LHCN-M2 (cell line): Measurements from ENCODE around the gene HSDL1. TPM values are rescaled to one million over a fixed set of nuclear protein-coding genes. Genes with fewer than 3 reads are reported as not detected.

Source experiments
- DNase-seq: peaks from one replicate; pipeline ENCODE4 v3.0.0-alpha.2; 2012; ENCODE audit warnings: low read depth
- total RNA-seq: library from RNA; depleted of rRNA; stranded (reverse); fragments of >200 nt; gene quantifications from 2 replicates; pipeline ENCODE4 v1.2.3, GENCODE V29; 2014

Gene HSDL1
- total RNA-seq, 1 experiment from 2014 or later = 34.4 TPM

DNA sequence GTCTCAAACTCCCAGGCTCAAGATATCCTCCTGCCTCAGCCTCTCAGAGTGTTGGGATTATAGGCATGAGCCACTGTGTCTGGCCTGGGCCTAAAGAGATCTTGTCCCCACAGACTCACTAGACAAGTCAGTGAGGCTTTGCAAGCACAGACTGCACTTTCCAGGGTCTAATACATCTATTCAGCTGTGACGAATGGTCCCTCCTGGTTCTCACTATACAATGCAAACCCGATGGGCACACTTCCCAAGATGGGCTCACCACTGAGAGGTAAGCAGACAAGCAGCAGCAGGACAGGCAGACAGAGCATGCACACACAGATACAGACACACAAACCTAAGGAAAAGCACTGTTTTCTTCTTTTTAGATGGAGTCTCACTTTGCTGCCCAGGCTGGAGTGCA lies 37.1 kb downstream of the HSDL1 start:
- no peak for DNase-seq

DNA sequence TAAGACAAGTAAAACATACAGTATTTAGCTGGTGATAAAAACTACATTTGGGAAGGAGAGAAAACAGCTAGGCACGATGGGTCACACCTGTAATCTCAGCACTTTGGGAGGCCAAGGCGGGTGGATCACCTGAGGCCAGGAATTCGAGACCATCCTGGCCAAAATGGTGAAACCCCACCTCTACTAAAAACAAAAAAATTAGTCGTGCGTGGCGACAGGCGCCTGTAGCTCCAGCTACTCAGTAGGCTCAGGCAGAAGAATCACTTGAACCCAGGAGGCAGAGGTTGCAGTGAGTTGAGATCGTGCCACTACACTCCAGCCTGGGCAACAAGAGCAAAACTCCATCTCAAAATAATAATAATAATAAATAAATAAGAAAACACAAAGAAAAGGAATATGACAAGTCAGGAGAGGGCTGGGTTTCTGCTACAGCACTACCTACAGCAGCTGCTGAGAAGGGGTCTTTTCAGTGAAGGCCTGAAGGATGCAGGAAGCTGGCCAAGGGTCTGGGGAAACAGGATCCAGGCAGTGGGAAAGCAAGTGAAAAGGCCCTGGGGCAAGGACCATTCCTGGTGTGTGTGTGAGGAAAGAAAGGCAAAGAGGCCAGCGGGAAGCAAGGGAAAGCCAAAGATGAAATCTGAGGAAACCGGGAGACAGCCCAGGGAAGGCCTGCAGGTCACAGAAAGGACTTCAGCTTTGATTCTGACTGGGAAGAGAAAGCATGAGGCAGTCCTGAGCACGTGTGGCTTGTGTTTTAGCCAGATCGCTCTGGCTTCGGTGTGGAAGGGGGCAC lies 38.8 kb downstream of the HSDL1 start:
- no peak for DNase-seq

DNA sequence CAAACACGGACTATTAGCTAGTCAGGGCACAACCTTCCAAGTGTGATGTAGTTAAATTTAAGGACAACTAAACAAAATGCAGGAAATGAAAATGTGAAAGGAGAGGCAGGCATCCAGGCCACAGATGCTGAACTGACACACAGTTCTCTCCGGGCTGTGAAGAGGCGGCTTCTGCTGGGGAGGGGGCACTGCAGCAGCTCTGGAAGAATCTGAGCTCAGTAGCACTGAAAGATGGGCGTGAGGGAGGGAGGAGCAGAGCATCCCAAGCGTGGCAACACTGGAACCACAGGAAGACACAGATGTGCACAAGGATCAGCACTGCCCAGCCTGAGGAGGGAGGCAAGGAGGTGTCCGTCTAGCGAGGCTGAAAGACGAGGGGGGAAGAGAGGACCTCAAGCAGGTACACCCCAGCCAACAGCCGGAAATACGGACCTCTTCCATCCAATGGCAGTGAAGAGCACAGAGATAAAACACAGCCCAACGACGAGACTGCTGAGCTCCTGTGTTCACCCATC lies 39.6 kb downstream of the HSDL1 start:
- DNase-seq = no peak

DNA sequence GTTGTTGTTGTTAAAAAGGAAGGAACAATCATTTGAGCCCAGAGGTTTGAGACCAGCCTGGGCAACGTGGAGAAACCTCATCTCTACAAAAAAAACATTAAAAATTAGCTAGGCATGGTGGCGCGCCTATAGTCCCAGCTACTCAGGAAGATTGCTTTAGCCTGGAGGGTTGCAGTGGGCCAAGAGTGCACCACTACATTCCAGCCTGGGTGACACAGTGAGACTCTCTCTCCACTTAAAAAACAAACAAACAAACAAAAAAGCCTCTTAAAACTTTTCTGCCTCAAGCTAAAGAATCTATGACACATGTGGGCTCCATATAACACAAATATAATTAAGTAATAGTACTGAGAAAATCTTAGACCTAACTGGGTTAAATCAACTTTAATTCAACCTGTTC lies 40.7 kb downstream of the HSDL1 start:
- no peak for DNase-seq

DNA sequence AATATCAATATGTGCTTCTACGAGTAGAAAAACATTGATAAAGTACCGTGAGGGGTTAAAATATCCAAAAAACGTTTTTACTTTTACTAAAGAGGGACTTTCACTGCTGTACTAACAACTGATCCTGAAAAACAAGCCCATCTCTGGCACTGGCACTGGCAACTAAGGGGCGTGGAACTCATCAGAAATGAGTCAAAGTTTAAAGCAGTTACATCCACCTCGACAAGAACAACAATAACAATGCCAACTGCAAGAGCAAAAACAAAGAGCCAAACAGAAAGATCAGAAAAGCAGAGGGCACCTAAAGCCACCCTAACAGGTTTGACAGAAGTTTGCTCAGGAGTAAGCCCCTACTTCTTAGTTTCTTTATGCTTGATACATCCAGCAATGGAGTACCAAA lies 41.3 kb downstream of the HSDL1 start:
- peak; percentile 25 for DNase-seq

DNA sequence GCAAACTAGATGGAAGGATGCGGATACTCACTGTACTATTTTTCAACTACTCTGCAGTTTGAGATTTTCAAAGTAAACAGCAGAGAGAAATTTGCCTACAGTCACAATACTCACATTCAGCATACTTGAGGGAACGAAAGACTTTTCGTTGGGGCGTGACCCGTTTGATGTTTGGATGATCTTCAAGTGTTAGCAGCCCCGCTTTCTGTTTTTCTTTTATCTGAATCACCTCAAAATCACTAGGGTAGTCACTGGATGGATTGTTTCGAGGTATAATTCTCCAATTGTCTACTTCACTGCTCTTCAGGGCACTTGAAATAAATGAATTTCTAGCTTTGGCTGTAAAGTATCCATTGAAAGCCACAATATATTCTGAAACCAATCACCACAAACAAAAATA lies 46.0 kb downstream of the HSDL1 start:
- DNase-seq = no peak

DNA sequence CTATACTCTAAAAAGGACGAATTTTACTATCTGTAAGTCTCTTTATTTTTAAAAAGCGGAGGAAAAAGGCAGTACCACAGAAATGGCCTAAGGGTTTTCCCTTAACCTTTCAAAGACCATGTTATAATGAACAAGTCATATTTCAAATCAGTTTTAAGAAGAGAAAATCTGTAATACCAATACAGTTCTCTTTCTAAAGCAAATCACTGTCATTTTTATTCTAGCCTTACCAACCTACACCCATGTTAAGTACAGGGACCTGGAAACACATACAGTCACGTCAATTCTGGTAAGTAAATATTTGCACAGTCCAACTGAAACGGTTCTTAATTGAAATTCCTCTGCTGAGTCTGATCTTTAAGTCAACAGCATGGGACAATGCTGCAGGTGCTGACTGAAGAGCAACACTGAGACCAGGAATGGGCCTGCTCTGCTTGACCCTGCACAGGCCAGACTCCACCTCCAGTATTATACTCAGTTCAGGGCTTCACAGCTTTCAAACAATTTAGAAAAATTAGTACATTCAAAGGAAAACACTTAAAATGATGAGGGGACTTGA lies 48.5 kb downstream of the HSDL1 start:
- DNase-seq = no peak

DNA sequence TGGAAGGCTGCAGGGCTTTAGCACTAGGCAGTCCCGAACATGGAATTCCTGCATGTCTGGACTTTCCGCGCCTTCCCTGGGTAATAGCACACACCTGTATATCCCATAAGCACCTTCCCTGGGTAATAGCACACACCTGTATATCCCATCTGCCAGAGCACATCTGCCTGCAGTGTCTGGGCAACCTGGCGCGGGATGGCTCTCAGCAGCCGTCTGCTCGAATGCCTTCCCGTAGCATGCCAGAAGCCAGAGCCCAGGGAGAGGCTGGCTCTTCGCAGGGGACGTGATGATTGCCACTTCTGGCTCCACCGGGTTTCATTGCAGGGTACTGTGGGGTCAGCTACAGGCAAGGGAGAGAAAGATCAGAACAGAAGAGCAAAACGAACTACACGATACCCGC lies 49.5 kb downstream of the HSDL1 start:
- no peak for DNase-seq

DNA sequence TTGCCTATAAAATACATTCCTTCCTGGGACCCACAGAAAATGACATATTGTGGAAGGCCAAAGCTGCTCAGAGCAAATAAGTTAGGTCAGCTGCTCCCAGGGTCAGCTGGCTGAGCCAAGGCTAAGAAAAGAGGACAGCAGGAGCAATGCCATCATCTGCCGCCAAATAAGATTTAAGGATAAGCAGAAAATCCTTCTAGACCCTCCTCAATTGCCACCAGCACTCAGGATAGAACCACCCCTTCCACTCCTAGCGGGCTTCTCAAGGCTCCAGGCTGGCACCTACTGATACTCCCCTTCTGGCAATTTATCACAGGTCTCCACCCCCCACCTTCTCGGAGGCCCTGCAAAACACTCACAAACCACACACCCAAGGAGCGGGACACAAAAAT lies 51.1 kb downstream of the HSDL1 start:
- DNase-seq = no peak

DNA sequence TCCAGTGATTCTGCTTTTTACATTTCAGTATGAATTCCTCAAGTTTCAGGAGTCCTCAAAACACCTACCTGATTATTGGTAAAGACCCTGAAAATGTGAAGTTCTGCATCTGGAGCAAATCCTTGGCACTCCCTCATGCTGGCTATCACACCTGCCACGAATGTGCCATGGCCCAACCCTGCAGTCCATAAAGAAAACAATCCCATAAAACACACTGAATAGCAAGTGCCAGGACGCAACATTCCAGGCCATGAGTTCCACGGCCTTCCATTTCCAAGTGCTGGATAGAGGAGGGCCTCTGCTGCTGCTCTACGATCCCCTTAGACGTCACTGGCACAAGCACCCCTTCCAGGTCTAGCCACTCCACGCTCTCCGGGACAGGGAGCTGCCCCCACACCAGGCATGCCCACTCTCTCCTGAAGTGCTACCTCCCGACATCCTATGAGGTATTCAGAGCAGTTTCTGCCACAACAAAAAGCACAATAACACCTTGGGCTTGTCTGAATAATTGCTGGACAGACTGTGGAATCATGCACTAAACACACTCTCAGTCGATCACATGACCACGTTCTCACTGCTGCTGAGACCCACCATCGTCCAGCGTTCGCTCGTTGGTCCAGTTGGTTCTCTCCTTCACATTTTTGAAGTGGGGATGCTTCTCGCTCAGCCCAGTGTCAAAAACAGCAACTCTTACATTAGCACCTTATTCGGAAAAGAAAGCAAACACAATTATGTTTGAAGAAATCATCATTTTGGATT lies 51.7 kb downstream of the HSDL1 start:
- no peak for DNase-seq

DNA sequence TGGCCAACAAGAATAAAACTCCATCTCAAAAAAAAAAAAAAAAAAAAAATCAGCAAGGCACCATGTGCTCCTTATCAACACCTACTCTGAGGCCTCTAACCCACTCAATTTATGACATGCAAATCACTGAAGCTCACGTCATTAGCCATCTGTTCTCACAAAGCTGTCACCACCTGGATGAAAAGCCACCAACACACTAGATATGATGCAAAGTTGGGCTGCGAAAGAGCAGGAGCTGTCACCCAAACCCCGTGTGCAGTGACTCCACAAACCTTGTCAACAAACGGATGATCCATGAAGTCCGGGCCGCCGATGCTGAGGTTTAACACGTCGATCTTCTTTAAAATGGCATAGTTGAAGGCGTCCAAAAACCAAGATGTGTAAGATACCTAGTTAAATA lies 53.5 kb downstream of the HSDL1 start:
- no peak for DNase-seq

DNA sequence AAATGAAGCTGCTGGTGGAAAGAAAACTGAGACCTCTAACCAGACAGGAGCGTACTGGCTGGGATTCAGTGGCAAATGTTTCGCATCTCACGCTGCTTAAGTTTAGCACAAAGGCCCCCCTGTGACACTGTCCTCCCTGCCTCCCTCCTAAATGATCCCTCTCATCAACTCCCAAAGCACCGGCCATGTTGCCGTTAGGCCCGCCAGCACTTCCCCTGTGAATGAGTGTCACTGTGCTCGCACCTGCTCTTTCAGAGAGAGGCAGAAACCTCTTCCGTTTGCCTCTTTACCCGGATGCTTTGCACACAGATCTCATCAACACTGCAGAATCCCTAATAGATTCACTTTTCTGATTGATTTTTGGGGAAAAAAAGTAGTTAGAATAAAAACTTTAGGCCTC lies 54.8 kb downstream of the HSDL1 start:
- no peak for DNase-seq

DNA sequence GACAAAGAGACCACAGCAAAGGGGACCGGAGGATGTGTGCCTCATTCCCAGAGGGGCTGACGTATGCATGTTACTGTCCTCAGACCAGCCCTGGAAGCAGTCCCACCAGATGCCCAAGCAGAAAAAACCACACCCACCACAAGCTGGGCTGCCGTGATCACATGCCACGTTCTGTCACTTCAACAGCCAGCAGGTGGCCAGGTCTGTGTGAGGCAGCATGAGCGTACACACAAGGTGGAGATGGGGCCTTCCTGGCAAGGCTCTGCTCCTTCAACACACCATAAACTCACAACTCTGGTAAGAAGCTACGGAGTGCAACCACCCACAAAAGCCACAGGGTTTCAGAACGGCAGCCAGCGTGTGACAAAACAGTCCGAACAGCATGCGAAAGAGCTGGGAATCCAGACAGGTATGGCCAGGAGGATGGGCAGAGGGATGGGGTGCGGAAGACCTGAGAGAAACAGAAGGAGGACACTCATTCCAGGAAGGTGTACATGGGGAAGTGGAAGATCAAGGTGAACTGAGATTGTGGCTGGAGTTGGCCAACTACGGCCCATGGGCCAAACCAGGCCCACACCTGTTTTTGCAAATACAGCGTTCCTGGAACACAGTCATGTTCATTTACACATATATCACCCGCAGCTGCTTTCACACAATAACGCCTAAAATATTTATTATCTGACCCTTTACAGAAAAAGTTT lies 56.1 kb downstream of the HSDL1 start:
- no peak for DNase-seq

DNA sequence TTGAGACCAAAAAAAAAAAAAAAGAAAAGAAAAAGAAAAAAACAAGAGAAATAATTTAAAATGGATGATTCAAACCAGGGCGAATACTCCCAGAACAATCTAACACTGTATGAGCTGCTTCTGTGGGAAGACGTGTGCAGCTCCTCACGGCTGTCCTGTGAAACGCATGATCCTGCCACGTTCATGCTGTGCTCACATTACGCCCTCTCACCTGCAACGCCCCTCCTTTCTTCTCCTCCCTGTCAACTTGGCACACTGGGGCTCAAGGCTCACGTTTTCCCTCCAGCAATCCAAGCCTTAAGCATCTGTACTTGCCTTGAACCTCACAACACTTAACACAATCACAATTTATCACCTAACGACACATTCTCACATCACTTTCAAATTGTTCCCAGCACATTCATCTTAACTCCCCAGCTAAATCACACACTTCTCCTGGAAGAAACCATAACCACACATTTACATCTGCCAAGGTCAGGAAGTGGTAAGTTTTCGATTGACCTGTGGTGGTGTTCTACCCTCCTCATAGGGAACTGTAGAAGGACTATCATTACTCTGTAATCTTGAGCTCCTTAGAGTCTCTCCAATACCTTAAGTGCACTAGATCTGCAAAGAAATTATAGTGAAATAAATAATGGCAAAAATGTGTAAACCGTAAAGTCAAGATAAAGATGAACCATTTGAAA lies 57.4 kb downstream of the HSDL1 start:
- DNase-seq = no peak

DNA sequence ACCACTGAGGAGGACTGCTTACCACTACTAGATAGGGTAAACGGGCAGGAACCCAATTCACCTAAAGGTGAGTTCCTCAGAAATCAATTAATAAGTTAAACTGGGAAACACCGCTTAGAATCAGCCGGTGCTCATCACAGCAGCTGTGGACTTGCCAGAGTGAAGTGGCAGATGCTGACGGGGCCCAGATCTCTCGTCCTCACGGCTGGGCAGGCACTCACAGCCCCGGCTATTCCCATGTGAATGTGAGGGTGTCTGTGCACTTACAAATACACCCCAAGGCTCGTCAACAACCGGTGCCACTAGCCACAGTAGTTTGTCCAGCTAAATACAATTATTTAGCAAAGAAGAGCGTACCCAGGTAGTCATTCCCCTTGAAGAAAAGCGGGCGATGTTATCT lies 58.0 kb downstream of the HSDL1 start:
- no peak for DNase-seq

DNA sequence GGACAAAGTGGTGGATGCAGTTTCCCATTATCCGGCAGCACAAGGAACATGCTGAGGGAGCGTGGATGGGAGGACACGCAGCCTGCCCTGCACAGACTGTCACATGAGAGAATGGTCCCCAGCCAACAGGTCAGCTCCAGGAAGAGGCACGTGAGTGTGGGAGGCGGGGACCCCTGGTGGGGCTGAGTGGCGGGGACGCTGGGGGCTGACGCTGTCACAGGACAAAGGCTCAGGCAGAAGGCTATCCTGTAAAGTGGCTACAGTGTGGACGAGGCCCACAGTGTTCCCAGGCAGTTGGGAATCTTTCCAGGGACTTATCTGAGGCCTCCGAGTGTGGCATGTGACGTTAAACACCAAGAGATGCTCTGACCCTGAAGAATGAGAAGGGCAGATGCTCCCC lies 58.6 kb downstream of the HSDL1 start:
- no peak for DNase-seq

DNA sequence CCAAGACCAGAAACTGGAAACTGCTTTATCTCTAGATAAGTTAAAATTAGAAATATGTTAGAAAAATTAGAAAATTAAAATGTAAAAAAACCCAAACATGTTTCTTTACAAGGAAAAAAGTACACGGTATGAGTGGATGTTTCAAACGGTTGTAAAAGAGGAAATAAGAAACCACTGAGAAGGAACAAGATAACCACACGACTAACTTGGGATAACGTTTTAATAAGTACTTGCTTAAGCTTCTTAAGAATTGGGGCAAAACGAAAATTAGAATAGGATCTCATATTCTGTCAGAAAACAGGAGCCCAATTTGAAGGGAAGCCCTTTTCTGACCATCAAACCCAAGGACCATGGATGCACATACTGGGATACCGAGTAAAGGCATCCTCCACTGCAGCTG lies 59.2 kb downstream of the HSDL1 start:
- DNase-seq = no peak

DNA sequence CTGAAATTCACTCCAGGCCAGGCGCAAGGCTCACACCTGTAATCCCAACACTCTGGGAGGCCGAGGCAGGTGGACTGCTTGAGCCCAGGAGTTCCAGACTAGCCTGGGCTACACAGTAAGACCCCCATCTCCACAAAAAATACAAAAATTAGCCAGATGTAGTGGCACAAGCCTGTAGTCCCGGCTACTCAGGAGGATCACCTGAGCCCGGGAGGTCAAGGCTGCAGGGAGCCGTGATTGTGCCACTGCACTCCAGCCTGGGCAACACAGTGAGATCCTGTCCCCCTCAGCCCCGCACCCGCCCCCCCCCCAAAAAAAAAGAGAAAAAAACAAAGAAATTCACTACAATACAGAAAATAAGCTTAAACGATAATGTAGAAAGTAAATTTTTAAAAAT lies 59.7 kb downstream of the HSDL1 start:
- no peak for DNase-seq

DNA sequence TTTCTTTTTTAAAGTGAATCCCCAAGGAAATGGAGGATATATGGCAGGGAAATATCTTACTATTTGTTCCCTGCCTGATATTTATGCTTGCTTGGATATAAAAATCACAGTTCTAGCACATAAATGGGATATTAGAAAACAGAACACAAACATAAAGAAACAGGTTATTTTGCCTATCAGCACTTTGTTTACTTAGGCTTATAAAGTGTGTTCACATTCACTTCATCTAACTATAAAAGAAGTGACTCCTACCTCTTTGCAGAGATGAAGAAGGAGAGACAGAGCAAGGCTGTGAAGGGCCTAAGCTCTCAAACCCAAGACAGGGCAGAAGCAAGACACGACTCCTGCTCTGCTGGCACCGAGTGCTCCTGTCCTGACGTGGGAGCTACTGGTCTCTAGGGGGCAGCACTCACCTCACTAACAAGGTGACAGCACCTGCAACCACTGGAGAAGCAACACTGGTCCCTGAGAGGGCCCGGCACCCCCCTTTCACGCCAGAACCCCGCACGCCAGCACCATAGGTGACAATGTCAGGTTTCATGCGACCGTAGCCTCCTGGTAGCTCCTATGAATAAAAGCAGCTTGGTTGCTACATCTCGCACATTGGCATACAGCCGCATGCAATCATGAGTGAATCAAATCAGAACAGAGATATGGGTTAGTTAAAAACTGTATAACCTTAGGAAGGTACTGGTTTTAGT lies 60.3 kb downstream of the HSDL1 start:
- DNase-seq = peak; percentile 33

DNA sequence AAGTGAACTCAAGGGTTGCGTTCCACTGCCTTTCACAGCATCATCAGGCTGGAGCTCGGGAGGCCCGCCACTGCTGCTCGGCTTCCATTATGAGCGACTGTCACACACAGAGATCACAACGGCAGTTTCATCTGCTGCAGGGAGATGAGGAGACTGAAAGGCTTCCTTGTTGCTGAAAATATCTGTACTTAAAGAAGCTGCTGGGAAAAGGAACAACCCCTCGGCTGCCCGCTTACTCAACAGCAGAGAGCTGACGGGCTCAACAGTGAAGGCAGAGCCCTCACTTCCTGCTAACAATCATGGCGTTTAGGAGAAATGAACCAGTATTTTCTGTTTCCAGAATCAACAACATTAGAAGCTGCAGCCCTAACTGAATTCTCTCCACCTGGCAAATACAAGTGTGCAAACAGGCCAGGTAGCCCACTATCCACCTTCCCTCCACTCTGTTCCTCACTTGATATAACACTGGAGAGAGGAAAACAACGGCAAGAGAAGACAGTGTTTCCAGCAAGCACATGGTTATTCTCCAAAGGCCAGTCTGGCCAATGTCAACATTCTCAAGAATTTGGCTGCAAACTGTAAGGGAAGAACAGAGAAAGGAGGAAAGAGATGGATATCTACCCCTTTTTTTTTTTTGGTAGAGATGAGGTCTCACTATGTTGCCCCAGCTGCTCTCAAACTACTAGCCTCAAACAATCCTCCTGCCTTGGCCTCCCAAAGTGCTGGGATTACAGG lies 62.0 kb downstream of the HSDL1 start:
- DNase-seq = no peak
